HL-60 (cell line): ENCODE data around the gene NUBP2.

Experiments used
- POLR2AphosphoS5 ChIP-seq: IDR thresholded peaks from 2 replicates; pipeline ENCODE4 v1.6.1; 2012; ENCODE audit warnings: low read depth
- SPI1 ChIP-seq: IDR thresholded peaks from 2 replicates; pipeline ENCODE4 v1.6.1; 2012; ENCODE audit warnings: low read depth, mild to moderate bottlenecking, borderline replicate concordance
- TF ChIP-seq, protein P1 (sequence below): IDR thresholded peaks from one replicate; pipeline ENCODE4 v1.5.1; 2011; ENCODE audit warnings: low read length, control low read depth, inconsistent platforms; ENCODE audit not compliant: insufficient read depth
- TF ChIP-seq, protein P2 (sequence below): IDR thresholded peaks from 2 replicates; pipeline ENCODE4 v1.6.1; 2012; ENCODE audit warnings: low read depth; ENCODE audit not compliant: insufficient replicate concordance

DNA sequence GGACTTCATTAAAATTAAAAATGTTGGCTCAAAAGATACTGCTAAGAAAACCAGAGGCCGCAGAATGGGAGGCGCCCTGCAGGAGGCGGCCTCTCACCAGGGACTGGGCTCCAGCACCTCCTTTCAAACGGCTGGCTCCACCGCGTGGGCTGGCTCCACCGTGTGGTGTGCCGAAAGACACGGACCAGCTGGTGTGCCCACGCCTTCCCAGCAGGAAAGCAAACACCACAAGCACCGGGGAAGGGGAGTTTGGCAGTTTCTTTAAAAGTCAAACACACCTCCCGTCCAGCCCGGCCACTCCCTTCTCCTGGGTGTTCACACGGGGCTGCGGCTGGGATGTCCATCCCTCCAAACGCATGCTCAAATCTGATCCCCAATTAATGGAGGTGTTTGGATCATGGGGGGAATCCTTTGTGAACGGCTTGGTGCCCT lies 30.0 kb downstream of the NUBP2 start:
- TF ChIP-seq, protein P1, sequence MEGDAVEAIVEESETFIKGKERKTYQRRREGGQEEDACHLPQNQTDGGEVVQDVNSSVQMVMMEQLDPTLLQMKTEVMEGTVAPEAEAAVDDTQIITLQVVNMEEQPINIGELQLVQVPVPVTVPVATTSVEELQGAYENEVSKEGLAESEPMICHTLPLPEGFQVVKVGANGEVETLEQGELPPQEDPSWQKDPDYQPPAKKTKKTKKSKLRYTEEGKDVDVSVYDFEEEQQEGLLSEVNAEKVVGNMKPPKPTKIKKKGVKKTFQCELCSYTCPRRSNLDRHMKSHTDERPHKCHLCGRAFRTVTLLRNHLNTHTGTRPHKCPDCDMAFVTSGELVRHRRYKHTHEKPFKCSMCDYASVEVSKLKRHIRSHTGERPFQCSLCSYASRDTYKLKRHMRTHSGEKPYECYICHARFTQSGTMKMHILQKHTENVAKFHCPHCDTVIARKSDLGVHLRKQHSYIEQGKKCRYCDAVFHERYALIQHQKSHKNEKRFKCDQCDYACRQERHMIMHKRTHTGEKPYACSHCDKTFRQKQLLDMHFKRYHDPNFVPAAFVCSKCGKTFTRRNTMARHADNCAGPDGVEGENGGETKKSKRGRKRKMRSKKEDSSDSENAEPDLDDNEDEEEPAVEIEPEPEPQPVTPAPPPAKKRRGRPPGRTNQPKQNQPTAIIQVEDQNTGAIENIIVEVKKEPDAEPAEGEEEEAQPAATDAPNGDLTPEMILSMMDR = peak; percentile 64
- TF ChIP-seq POLR2AphosphoS5 (no peak), SPI1 (no peak)
- TF ChIP-seq, protein P2, sequence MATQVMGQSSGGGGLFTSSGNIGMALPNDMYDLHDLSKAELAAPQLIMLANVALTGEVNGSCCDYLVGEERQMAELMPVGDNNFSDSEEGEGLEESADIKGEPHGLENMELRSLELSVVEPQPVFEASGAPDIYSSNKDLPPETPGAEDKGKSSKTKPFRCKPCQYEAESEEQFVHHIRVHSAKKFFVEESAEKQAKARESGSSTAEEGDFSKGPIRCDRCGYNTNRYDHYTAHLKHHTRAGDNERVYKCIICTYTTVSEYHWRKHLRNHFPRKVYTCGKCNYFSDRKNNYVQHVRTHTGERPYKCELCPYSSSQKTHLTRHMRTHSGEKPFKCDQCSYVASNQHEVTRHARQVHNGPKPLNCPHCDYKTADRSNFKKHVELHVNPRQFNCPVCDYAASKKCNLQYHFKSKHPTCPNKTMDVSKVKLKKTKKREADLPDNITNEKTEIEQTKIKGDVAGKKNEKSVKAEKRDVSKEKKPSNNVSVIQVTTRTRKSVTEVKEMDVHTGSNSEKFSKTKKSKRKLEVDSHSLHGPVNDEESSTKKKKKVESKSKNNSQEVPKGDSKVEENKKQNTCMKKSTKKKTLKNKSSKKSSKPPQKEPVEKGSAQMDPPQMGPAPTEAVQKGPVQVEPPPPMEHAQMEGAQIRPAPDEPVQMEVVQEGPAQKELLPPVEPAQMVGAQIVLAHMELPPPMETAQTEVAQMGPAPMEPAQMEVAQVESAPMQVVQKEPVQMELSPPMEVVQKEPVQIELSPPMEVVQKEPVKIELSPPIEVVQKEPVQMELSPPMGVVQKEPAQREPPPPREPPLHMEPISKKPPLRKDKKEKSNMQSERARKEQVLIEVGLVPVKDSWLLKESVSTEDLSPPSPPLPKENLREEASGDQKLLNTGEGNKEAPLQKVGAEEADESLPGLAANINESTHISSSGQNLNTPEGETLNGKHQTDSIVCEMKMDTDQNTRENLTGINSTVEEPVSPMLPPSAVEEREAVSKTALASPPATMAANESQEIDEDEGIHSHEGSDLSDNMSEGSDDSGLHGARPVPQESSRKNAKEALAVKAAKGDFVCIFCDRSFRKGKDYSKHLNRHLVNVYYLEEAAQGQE = no peak
